Activated gamma-delta T cell treated with anti-CD3 and anti-CD28 coated beads, Interleukin-2, amount 50 U/mL, for 16 hours (primary cell): ENCODE measurements around the gene THOP1.

Experiments used
- DNase-seq: peaks from one replicate; pipeline ENCODE4 v3.0.0-alpha.2; 2020; ENCODE audit warnings: low read depth

THOP1 gene

GRCh38 chr19:2854849-2855248, 69.5 kb downstream of the THOP1 start:
- no peak for DNase-seq

- DNase-seq: no peak
Observed at GRCh38 chr19:2856457-2857050, 71.3 kb downstream of the THOP1 start.

- no peak for DNase-seq
Observed at GRCh38 chr19:2858864-2859263, 73.6 kb downstream of the THOP1 start.

- DNase-seq: no peak
Observed at GRCh38 chr19:2863816-2864215, 78.5 kb downstream of the THOP1 start.
